Spleen (tissue), 7 donors: ENCODE measurements around the gene CLIP2.

Experiments
- CTCF ChIP-seq, 11 experiments: fragments of 200-600 bp in 7 of 11; fragments of 450-650 bp in 4 of 11; sonication (generic) in 4 of 11; IDR thresholded peaks in 8 of 11; conservative IDR thresholded peaks in 3 of 11; 1 replicate in 7 of 11; 2 replicates in 4 of 11; pipeline versions ENCODE4 v1.4.0 to v1.8.0; 2016 to 2021; ENCODE audit warnings: antibody characterized with exemption in 11 of 11, inconsistent platforms in 4 of 11, mild to moderate bottlenecking in 1 of 11
- POLR2A ChIP-seq, 3 donors: fragments of 450-650 bp; IDR thresholded peaks; one replicate each; pipeline ENCODE4 v1.5.1; 2017; ENCODE audit warnings: antibody characterized with exemption in 3 of 3, mild to moderate bottlenecking in 1 of 3
- donor health status: DM: no; HTN: no; CAD: no; lungs with moderate emphysema.
- donor health status: DM: no; HTN: no; CAD: no.
- donor health status: DM: no; HTN: no; CAD: no.

- TF ChIP-seq CTCF (IDR thresholded peaks at IDR 0.05 in 8 of 11, conservative IDR thresholded peaks at IDR 0.05 in 3 of 11) (no peak), POLR2A (IDR thresholded peaks at IDR 0.05) (no peak)
Observed at GRCh38 chr7:74376256-74377036, 87.2 kb downstream of the CLIP2 start.
